HFFc6 (cell line): ENCODE measurements around the gene PHACTR3. TPM values are rescaled to one million over a fixed set of nuclear protein-coding genes. Genes with fewer than 3 reads are reported as not detected.

ENCODE experiments used
- DNase-seq: peaks from one replicate; pipeline ENCODE4 v3.0.0-alpha.2; 2018
- H3K27ac Mint-ChIP-seq: 2 replicates; pipeline ENCODE4 v1.8.0; 2020; ENCODE audit warnings: mild to moderate bottlenecking, mixed read lengths
- H3K27me3 Mint-ChIP-seq: 2 replicates; pipeline ENCODE4 v1.8.0; 2021; ENCODE audit warnings: mild to moderate bottlenecking, moderate library complexity, mixed read lengths; ENCODE audit not compliant: insufficient read depth
- H3K36me3 Mint-ChIP-seq: 2 replicates; pipeline ENCODE4 v1.8.0; 2021; ENCODE audit warnings: low read depth, mixed read lengths
- H3K4me1 Mint-ChIP-seq: 2 replicates; pipeline ENCODE4 v1.8.0; 2020; ENCODE audit warnings: low read depth, mixed read lengths
- H3K4me3 Mint-ChIP-seq: 2 replicates; pipeline ENCODE4 v1.8.0; 2020; ENCODE audit warnings: mild to moderate bottlenecking, moderate library complexity, mixed read lengths
- H3K9me3 Mint-ChIP-seq: 2 replicates; pipeline ENCODE4 v1.8.0; 2020; ENCODE audit warnings: mild to moderate bottlenecking, mixed read lengths
- total RNA-seq, 6 experiments: library from RNA; stranded (reverse); fragmentation: NEBNext Ultra II Directional; extraction: Animal tissue kit (Norgen Biotek cat#: 25700); gene quantifications; 2 replicates in 1 of 6; 3 replicates in 5 of 6; pipeline ENCODE4 v1.2.3, GENCODE V29; 2021
- TF ChIP-seq, protein P1 (sequence below): fragments of 200-600 bp; sonication (generic); IDR thresholded peaks from 2 replicates; pipeline ENCODE4 v1.5.0; 2021; ENCODE audit warnings: antibody characterized with exemption, mild to moderate bottlenecking

Gene PHACTR3
- total RNA-seq, 6 experiments from 2014 or later, result not detected

DNA sequence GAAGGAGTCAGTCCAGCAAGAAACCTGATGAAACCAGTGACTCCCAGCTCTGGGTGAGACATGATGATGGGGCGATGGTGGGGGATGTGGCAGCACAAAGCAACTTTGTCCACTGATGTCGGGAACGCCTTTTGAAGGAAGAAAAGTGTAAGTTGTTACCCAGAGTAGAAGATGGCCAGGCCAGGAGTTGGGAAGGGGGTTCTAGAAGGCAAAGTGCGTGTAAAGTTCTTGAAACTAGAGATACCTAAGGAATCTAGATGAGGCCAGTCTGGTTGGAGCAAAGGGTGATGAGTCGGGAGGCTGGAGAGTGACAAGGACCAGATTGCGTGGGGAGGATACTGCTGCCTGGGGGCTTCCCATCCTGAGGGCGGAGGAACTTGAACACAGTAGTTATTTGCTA lies 117.0 kb downstream of the PHACTR3 start:
- H3K27me3 Mint-ChIP-seq, result peaks cover 3% of the 10 kb centered on the region; the same call in 1 of the 2 replicates
- H3K4me3 Mint-ChIP-seq, result no peak overlapping the region
- H3K27ac Mint-ChIP-seq, result no peak overlapping the region
- peaks cover 11% of the 10 kb centered on the region for H3K36me3 Mint-ChIP-seq
- H3K4me1 Mint-ChIP-seq, result no peaks in the 10 kb centered on the region
- DNase-seq, result no peak
- peaks cover 85% of the 10 kb centered on the region for H3K9me3 Mint-ChIP-seq
- TF ChIP-seq, protein P1, sequence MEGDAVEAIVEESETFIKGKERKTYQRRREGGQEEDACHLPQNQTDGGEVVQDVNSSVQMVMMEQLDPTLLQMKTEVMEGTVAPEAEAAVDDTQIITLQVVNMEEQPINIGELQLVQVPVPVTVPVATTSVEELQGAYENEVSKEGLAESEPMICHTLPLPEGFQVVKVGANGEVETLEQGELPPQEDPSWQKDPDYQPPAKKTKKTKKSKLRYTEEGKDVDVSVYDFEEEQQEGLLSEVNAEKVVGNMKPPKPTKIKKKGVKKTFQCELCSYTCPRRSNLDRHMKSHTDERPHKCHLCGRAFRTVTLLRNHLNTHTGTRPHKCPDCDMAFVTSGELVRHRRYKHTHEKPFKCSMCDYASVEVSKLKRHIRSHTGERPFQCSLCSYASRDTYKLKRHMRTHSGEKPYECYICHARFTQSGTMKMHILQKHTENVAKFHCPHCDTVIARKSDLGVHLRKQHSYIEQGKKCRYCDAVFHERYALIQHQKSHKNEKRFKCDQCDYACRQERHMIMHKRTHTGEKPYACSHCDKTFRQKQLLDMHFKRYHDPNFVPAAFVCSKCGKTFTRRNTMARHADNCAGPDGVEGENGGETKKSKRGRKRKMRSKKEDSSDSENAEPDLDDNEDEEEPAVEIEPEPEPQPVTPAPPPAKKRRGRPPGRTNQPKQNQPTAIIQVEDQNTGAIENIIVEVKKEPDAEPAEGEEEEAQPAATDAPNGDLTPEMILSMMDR, result no peak

DNA sequence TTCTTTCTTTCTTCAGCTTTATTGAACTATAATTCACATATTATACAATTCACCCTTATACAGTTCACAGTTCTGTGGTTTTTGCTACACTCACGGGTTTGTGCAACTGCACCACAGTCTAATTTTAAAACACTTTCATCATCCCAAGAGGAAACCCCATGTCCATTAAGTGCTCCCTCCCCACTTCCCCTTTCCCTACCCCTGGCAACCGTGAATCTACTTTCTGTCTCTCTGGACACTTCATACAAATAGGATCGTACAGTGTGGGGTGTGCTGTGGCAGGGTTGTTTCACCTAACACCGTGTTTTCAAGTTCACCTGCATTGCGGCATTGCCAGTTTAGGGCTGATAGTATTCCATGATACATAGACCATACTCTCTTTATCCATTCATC lies 118.8 kb downstream of the PHACTR3 start:
- TF ChIP-seq, protein P1, result no peak
- H3K9me3 Mint-ChIP-seq, result peaks cover 78% of the 10 kb centered on the region
- no peak overlapping the region for H3K27ac Mint-ChIP-seq
- DNase-seq, result no peak
- peaks cover 5% of the 10 kb centered on the region for H3K27me3 Mint-ChIP-seq
- no peaks in the 10 kb centered on the region for H3K4me1 Mint-ChIP-seq
- no peak overlapping the region for H3K4me3 Mint-ChIP-seq
- H3K36me3 Mint-ChIP-seq, result peaks cover 7% of the 10 kb centered on the region; the same call in 1 of the 2 replicates

DNA sequence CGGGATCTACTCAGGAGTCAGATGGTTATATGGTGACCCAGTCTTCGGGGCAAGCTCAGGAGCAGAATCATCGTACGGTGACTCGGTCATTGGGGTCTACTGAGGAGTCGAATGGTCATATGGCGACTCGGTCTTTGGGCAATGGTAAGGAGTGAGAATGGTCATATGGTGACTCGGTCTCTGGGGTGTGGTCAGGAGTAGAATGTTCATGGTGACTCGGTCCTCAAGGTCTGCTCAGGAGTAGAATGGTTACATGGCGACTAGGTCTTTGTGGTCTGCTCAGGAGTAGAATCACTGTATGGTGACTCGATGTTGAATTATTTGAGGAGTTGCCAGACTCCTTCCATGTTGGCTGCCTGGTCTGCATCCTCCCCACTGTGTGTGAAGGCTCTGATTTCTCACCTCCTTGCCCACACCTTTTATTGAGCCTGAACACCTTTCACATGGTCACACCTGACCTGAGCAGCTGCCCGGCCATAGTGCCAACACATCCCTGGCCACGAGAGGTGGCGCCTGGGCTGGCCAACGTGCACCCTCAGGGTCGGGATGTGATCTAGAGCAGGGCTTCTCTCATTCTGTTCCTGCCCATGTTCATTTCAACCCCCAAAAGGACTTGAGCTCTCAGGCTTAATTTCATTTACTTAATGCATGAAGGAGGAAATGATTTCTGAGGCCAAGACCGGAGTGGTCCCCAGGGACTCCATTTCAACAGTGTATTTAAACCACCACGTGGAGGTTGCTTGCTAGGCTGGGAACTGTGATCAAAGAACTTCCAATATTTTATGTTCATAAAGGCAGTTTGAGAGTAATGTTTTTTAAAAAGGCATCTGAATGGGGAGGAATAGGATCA lies 119.5 kb downstream of the PHACTR3 start:
- Mint-ChIP-seq H3K27me3 (peaks cover 5% of the 10 kb centered on the region), H3K36me3 (peaks cover 7% of the 10 kb centered on the region; the same call in 1 of the 2 replicates), H3K27ac (no peak overlapping the region), H3K4me1 (no peaks in the 10 kb centered on the region), H3K9me3 (peaks cover 78% of the 10 kb centered on the region), H3K4me3 (no peak overlapping the region)
- no peak for DNase-seq
- TF ChIP-seq, protein P1, result no peak

GRCh38 chr20:59724457-59725366 lies 120.4 kb downstream of the PHACTR3 start:
- Mint-ChIP-seq H3K4me3 (no peak overlapping the region), H3K9me3 (peaks cover 81% of the 10 kb centered on the region), H3K27me3 (peaks cover 5% of the 10 kb centered on the region), H3K36me3 (peaks cover 7% of the 10 kb centered on the region; the same call in 1 of the 2 replicates), H3K27ac (no peak overlapping the region), H3K4me1 (no peaks in the 10 kb centered on the region)
- TF ChIP-seq, protein P1, result no peak
- no peak for DNase-seq

GRCh38 chr20:59725476-59726280 lies 121.3 kb downstream of the PHACTR3 start:
- H3K4me3 Mint-ChIP-seq, result no peak overlapping the region
- H3K36me3 Mint-ChIP-seq, result peaks cover 7% of the 10 kb centered on the region; the same call in 1 of the 2 replicates
- peaks cover 5% of the 10 kb centered on the region for H3K27me3 Mint-ChIP-seq
- no peak for DNase-seq
- H3K4me1 Mint-ChIP-seq, result no peaks in the 10 kb centered on the region
- H3K9me3 Mint-ChIP-seq, result peaks cover 80% of the 10 kb centered on the region
- no peak overlapping the region for H3K27ac Mint-ChIP-seq
- TF ChIP-seq, protein P1, result no peak
